Suprapubic skin (tissue), 4 donors: Measurements from ENCODE around the gene COX20.

ENCODE experiments used
- POLR2A ChIP-seq, 2 donors: fragments of 450-650 bp; IDR thresholded peaks; one replicate each; pipeline ENCODE4 v1.6.1; 2017; ENCODE audit warnings: antibody characterized with exemption in 2 of 2, mild to moderate bottlenecking in 2 of 2, moderate library complexity in 2 of 2
- POLR2AphosphoS5 ChIP-seq, 3 donors: sonication (generic); formaldehyde crosslinking; IDR thresholded peaks; one replicate each; pipeline ENCODE4 v1.6.1; 2017; ENCODE audit warnings: antibody characterized with exemption in 3 of 3

DNA sequence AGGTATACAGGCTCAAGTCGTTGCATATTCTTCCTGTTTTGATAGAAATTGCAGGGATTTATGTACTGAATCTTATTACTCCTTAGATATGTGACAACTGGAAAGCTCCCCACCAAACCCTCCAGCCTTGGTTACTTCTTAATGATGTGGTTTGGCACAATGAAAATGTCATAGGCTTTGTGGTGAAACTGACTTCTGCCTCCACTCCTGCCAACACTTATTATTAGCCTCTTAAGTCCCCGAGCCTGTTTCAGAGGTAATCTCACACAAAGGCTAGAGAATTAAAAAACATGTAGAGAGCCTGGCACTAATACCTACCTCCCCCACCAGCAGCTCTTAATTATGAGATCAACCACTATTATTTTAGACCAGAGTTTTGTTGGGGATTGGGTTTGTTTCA, 4.2 kb downstream of the COX20 start:
- no peak for TF ChIP-seq POLR2A (IDR thresholded peaks at IDR 0.05)
- no peak for TF ChIP-seq POLR2AphosphoS5 (IDR thresholded peaks at IDR 0.05)
